HPDE6-E6E7 (cell line): Measurements from ENCODE around the gene PEX14.
"Not testable (repeated sequence)": the region's sequence is repeated elsewhere in the genome, so short reads cannot be mapped to it uniquely, and the experiment has no call there.

ENCODE experiments used
- DNase-seq: peaks from one replicate; pipeline ENCODE4 v3.0.0; 2011; ENCODE audit warnings: missing footprints; ENCODE audit errors: extremely low spot score

Gene PEX14

GRCh38 chr1:10474613-10475507 lies at the start of gene PEX14:
Gene PEX14, plus strand, starts transcription at chr1:10474950. Its CDS starts 17 bp downstream, at chr1:10474967.
- peak; percentile 93 for DNase-seq

GRCh38 chr1:10425826-10426534 lies 48.8 kb upstream of the PEX14 start:
- not testable (repeated sequence) for DNase-seq

- DNase-seq: not testable (repeated sequence)
Measured at GRCh38 chr1:10426535-10426848, 48.3 kb upstream of the PEX14 start.

GRCh38 chr1:10428984-10429383 lies 45.8 kb upstream of the PEX14 start:
- no peak for DNase-seq

- DNase-seq: no peak
Measured at GRCh38 chr1:10429868-10430215, 44.9 kb upstream of the PEX14 start.

GRCh38 chr1:10430216-10431069 lies 44.3 kb upstream of the PEX14 start, which contains the start of gene CENPS:
Gene CENPS, plus strand, starts transcription at chr1:10430433. Its CDS starts 85 bp downstream, at chr1:10430518.
- DNase-seq: peak; percentile 97

GRCh38 chr1:10431070-10431730 lies 43.5 kb upstream of the PEX14 start:
- DNase-seq: no peak

GRCh38 chr1:10432910-10433700 lies 41.6 kb upstream of the PEX14 start:
- no peak for DNase-seq

- DNase-seq: no peak
Measured at GRCh38 chr1:10433790-10434189, 41.0 kb upstream of the PEX14 start.

GRCh38 chr1:10434590-10434989 lies 40.2 kb upstream of the PEX14 start:
- no peak for DNase-seq

GRCh38 chr1:10437052-10437451 lies 37.7 kb upstream of the PEX14 start:
- DNase-seq: no peak

GRCh38 chr1:10438677-10439163 lies 36.0 kb upstream of the PEX14 start:
- no peak for DNase-seq

GRCh38 chr1:10440305-10440704 lies 34.4 kb upstream of the PEX14 start:
- no peak for DNase-seq

- DNase-seq: no peak
Measured at GRCh38 chr1:10440794-10441193, 34.0 kb upstream of the PEX14 start.

- DNase-seq: no peak
Measured at GRCh38 chr1:10444248-10444647, 30.5 kb upstream of the PEX14 start.

GRCh38 chr1:10444795-10445397 lies 29.9 kb upstream of the PEX14 start:
- DNase-seq: no peak

- DNase-seq: no peak
Measured at GRCh38 chr1:10446790-10447422, 27.8 kb upstream of the PEX14 start.

- no peak for DNase-seq
Measured at GRCh38 chr1:10449751-10450150, 25.0 kb upstream of the PEX14 start, which contains the start of gene CORT. Gene CORT, plus strand, starts transcription at chr1:10450031. Its CDS starts 193 bp downstream, at chr1:10450224.

- DNase-seq: no peak
Measured at GRCh38 chr1:10450156-10450814, 24.5 kb upstream of the PEX14 start.
